GM19023 (cell line): ENCODE data around the gene IZUMO3.
"Not testable (repeated sequence)": the region's sequence is repeated elsewhere in the genome, so short reads cannot be mapped to it uniquely, and the experiment has no call there.

Experiments
- ATAC-seq: cut with Tn5 transposase; IDR thresholded peaks from one replicate; pipeline ENCODE4 v1.9.1; 2021; ENCODE audit warnings: mild to moderate bottlenecking, moderate library complexity; ENCODE audit not compliant: unreplicated experiment

Gene IZUMO3, protein sequence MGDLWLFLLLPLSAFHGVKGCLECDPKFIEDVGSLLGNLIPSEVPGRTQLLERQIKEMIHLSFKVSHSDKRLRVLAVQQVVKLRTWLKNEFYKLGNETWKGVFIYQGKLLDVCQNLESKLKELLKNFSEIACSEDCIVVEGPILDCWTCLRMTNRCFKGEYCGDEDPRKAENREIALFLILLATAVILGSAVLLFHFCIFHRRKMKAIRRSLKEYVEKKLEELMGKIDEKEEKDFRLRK

DNA sequence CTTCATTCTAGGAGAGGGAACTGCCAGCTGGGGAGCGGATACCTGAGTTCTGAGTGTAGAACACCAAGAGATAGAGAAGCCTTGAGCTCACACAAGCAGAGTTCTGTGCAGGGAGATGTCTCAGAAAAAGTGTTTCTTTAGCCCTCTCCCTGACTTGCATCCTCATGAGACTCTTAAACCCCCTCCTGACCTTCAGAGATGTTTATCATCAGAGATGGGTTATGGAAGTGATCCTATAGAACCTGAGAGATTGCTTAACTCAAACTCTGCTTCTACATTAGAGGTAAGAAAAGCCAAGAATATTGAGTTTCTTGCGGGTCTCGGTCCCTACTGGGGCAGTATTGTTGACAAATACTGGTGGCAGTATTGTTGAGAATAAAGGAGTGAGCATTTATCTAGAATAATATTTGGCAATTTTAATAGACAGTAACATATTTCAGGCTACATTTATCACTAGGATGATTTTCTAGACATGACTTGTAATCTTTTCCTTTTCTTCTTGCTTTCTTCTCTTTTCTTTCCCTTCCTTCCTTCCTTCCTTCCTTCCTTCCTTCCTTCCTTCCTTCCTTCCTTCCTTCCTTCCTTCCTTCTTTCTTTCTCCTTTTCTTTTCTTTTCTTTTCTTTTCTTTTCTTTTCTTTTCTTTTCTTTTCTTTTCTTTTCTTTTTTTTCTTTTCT, at the start of gene IZUMO3:
TSS of gene IZUMO3 (minus strand) at position 51 of the 676 bp plus-strand sequence. CDS start 248 bp downstream, outside the sequence.
- no peak for ATAC-seq

DNA sequence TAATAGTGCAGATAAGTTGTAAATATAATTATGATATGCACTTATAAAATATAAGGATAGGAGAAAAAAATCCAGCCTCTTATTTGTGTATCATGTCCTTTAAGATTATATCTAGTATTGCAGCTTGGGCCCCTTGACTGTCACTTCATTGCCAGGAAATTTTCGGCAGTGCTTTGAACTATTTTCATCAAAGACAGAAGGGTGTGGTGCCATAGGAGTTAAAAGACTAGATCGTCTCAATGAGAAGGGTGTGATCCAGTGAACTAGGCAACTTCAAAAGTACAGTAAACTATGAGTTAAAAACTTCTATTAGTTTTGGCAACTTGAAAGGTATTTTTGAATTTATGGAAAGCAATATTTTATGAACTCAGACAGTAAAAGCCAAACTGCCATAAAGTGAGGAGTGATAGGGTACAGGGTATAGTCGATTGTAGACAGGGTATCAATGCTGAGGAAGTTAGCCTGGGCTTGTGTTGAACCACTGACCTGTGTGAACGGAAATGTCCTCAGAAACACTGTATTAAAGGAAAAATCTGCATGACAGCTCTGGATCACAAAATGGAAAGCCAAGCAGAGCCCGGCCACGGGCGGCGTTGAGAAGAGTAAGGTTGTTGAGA, 48.6 kb upstream of the IZUMO3 start:
- no peak for ATAC-seq

DNA sequence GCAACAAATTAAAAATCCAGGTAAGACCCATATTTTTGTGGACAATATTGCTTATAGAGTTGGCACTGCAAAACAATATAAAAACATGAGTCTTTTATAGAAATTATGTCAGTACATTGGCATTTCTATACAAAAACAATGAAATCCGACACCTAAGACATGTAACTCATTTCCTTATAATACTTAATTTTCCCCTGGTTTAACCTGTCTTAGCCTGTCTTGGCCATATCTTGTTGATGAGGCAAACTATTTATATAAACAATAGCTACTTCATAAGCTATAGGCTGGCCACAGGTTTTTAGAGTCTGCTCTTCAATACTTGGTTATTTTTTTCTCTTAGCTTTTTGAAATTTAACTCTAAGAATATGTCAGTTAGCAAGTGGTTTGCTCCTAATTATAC, 44.7 kb upstream of the IZUMO3 start:
- no peak for ATAC-seq

DNA sequence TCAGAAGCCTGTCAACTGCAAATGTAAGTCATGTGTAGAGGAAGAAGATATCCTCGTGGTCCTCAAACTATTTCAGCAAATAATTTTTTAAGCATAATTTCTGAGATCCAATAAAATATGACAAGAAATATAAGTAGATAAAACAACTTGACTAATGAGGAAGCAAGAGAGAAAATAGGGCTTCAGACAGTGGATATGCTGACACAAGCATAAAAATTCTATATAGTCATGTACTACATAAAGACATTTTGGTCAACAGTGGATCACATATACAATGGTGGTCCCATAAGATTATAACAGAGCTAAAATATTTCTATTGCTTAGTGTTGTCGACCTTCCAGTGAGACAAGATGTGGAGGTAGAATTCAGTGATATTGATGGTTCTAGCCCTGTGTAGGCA, 42.2 kb upstream of the IZUMO3 start:
- no peak for ATAC-seq

DNA sequence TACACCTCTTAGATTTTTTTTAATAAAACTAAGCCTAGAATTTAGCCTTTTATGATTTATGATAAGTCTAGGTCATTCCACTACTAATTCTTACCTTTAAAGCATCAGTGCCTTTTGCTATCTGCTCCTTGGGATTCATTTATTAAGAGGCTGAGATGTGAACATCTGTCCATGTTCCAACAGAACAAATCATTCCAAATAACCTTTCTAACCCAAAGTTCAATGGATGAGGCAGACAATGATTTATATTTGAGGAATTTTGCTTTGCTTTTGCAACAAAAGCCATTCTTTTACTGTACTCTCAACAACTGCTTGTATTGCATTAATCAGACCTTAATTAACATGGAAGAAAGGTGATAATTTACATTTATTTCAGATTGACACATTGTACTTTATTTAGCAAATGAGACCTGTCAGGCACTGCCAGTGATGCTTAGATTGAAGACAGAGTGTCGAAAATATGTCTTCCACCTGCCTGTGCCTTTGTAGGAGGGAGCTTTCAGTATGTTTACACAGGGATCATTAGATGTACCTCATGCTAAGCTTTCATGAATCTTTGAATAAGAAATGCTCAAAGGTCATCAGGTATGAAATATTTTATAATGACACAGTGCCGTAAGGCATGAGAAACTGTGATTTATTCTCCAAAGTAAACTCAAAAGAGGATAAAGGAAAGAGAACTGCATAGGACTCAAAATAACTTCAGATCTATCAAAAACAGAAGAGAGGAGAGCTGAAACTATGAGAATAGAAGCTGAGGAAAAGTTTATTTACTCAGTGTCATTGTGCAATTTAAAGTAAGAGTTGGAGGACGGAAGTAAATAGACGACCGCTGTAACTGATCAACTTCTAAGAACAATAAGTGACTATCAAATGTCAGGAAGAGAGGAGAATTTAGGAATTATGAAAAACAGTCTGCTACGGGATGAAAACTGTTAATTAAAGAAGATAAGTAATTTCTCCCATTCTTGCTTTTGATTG, 36.7 kb upstream of the IZUMO3 start:
- ATAC-seq: no peak

DNA sequence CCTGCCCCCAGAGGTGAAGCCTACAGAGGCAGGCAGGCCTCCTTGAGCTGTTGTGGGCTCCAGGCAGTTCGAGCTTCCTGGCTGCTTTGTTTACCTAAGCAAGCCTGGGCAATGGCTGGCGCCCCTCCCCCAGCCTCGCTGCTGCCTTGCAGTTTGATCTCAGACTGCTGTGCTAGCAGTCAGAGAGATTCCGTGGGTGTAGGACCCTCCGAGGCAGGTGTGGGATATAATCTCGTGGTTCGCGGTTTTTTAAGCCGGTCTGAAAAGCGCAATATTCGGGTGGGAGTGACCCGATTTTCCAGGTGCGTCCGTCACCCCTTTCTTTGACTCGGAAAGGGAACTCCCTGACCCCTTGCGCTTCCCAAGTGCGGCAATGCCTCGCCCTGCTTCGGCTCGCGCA, 34.3 kb upstream of the IZUMO3 start:
- not testable (repeated sequence) for ATAC-seq

DNA sequence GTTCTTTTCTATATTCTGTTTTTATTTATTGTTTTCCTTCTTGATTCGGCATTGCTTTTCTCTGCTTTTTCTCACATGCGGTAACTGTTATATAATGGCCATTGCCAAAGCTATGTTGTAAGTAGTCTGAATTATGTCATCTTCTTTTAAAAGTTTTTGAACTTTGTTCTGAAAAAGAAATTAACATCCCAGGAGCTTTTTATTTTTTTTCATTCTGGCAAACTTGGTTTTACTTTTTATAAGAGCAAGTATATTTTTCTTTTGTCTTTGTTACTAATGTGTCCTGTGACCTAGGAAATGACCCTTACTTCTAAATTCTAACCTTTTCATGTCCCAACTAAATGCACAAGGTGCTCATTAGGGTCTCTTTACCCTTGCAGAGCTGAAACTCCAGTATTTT, 26.7 kb upstream of the IZUMO3 start:
- no peak for ATAC-seq

DNA sequence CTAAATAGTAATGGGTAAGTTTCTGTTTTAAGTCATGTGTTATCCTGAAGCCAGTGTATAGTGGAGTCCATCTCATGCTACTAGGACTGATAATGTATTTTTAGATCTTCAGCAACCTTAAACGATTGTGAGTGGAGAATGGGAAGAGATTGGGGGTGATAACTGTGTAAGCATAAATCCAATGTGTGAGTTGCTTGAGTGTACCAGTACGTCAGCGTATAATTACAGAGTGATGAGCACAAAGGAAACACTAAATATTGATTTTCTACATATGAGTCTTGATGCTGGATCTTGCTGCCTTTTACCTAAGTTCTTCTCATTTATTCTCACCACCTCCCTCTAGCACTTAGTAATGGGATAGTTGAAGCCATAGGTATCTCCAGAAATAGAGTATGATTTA, 16.3 kb upstream of the IZUMO3 start:
- no peak for ATAC-seq

DNA sequence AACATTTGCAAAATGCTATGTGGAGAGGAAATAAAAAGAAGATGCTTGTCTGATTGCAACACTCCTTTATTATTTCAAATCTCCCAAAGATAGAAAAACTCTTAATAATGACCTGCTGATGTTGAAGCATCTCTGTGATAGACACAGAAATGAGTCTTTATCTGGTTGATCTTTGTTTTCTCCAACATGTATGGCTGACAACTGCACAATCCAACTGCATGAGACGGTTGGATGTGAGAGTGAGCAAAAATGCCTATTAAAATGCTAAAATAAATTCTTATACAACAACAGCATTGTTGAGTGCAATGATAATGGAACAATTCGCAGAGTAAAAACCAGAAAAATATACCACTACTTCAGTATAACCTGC, 7.5 kb upstream of the IZUMO3 start:
- no peak for ATAC-seq

DNA sequence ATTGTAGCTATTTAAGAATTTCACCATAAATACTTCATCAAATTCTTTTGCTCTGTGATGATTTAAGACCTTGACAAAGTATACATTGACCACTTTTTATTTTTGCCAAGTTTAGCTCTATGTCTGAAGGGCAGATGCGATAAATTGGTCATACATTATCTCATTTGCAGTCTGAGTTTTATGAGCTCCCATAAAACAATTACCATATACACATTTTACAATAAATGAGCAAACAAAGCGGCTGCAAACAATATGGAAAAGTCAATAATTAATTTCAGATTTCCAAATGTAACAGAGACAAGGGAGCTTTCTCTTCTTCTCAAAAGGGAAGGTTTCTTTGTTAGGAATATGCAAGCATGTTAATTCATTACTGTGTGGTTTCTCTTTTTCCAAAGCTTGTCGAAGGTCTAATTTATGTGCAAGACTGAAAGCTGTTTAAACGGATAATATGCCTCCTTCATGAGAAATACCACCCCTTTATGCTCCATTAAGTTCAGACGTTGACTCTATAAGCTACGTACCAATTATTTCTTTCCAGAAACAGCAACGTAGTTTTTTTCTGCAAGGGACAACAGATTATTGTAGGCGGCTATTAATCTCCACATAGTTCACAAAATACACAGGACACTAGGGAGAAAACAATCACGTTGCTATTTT, 7.0 kb upstream of the IZUMO3 start:
- no peak for ATAC-seq

DNA sequence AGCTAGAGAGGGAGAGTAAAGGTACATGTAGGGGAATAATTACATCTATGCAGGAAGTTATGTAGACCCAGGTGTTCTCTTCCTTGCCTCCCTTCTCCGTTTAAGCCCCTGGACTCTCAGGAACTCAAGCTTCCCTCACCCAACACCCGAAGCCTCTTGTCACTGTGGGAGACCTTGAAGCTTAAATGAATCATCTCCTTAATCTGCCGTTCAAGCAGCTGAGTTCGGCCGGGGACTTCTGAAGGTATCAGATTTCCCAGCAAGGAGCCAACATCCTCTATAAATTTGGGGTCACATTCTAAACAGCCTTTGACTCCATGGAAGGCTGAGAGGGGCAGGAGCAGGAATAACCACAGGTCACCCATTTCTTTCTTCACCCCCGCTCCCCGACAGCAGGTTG, 412 bp downstream of the IZUMO3 start:
- no peak for ATAC-seq

DNA sequence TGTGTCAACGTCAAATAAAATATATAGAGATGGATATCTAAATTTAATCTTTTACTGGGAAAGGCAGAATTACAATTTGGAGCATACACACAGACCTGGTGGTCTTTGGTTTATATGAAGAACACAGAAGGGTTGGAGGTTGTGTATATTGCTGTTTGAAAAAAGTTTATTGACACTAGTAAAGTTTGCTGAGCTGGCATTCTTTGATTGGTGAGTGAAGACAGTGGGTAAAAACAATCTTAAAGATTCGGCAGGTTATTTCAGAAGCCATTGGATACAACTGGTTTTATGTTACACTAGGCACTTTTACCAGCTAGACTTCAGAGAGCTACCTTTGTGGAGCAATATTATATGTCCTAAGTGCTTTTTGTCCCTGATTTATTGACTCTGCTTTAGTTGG, 27.2 kb downstream of the IZUMO3 start:
- no peak for ATAC-seq

DNA sequence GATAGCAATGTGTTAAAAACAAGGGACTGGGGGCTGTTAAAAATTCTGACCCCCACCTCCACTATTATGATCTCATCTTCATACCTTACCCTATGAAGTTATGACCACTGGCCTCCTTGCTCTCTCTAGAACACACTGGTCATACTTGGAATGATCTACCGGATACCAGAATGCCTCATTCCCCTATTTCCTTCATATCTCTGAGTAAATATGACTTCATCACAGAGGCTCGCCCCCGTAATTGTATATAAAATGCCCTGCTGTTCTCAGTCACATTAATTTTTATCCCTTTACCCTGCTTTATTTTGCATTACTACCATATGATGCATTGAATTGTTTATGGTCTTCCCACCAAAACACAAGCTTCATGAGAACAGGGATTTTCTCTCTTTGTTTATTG, 29.2 kb downstream of the IZUMO3 start:
- ATAC-seq: no peak

DNA sequence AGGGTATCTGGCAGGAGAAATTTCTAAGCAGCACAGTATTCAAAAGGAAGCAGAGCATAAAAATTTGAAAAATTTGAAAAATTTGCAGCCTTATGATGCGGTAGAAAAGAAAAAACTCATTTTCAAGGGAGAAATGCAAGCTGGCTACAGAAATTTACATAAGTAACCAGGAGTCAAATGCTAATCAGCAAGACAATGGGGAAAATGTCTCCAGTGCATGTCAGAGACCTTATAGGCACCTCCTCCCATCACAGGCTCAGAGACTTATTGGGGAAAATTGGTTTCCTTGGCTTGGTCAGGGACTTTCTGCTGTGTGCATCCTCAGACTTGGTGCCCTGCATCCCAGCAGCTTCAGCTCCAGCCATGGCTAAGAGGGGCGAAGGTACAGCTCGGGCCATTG, 35.8 kb downstream of the IZUMO3 start:
- ATAC-seq: no peak

DNA sequence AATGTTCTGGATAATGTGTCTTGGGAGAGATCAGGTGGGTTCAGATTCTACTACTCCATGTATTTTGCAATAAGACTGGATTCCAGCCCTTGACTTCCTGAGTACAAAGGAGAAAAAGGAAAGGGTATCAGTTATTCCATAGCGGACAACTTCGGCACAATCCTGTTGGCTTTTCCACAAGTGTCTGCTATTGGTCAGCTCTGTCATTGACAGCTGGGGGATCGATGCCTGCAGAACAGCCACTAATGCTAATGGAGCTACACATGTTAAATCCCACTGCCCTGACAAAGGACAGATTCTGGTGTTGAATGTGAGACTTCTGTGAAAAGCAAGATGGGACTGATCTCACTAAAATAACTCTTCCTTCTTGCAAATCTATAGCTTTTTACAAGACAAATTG, 41.2 kb downstream of the IZUMO3 start:
- no peak for ATAC-seq

DNA sequence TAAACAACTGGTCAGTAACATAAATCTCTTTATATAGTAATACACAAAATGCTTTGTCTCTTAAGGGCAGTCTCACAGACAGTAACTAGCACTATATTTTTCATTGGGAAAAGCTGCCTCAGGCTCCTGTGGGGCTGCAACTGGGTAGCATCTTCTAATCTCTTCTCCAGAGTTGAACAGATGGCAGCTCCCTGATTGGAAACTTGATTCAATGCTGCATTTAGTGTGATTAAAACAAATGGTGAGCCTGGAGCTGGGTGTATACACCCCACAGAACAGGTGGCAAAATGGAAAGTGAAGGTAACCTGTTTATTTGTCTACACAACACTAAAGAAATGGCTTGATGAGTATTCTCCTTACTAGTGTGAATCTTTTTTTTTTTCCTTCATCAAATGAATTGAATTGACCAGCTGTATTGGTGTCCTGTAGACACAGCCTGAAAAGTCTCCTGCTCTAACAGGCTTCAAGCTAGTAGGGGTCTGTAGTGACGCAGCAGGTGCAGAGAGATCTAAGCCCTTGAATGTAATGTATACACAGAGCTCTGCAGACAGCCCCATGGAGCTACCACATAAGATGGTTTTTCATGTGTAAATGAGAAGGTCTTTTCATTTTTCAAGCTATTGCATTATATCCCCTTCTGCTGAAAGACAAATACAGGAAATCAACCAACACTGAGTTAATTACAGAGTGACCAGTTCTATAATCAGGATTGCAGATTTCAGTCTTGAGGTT, 43.3 kb downstream of the IZUMO3 start:
- ATAC-seq: no peak

DNA sequence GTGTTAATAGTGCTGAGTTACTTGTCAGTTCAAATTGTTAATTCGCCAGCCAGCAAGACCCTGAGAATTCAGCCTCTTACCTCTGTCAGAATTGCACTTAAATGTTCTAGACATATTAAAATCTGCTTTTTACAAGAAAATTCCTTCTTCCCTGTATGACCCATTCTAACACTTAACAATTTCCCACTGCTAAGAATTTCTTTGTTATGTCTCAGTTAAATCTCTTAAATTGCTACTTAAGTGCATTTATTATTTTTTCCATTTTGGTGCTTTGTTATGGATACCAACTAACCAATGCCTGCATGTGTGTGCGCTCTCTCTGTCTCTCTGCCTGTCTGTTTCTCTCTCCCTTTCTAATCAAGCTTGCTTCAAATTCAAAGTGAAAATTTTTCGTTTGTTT, 44.9 kb downstream of the IZUMO3 start:
- no peak for ATAC-seq

DNA sequence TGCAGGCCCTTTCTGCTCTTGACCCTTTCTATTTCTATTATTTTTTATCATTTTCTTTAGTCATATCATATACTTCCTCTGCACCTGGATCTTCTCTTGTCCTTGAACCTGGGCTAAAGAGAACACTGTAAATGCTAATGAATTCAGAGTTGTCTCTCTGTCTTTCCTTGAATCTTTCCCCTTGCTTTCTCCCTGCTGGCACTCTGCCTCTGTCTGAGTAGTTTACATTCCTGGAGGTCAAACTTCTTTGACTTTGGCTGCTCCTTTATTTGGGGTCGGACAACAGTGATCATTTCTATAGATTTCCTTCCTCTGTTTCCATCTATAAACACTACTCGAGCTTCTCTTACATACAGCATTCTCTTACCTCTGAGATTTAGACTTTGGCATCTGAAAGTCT, 47.1 kb downstream of the IZUMO3 start:
- ATAC-seq: no peak

DNA sequence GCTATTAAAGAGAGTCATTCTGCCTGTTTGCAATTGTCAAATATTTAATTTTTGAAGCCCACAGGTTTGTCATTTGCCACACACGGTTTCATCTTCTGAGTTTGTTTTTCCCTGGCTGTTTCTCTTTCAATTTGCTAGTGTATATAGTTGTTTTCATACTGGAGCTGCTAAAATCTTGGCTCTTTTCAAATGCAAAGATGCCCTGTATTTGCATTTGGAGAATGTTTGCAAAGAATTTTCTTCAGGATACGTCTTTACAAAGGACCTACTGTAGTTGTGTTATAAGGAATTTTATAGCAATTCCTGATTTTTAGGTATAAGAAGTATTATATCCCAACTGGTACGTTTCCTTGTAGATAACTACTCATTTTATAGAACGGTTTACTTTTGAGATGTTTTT, 48.0 kb downstream of the IZUMO3 start:
- ATAC-seq: no peak
